HG02981 (cell line): Measurements from ENCODE around the gene SMIM9.
A peak's percentile ranks its signal among the peaks of the same experiment; 100 is the strongest.
"Not testable (repeated sequence)": the region's sequence is repeated elsewhere in the genome, so short reads cannot be mapped to it uniquely, and the experiment has no call there.

Source experiments
- ATAC-seq: cut with Tn5 transposase; IDR thresholded peaks from one replicate; pipeline ENCODE4 v1.9.1; 2021; ENCODE audit warnings: mild to moderate bottlenecking, moderate library complexity; ENCODE audit not compliant: unreplicated experiment

SMIM9 gene

GRCh38 chrX:154834562-154834961 lies at the start of gene SMIM9:
Gene SMIM9, minus strand, starts transcription at chrX:154834662. Its CDS starts 3,806 bp downstream, at chrX:154830856.
- no peak for ATAC-seq

GRCh38 chrX:154884069-154884468 lies 49.6 kb upstream of the SMIM9 start:
- not testable (repeated sequence) for ATAC-seq

GRCh38 chrX:154873329-154873728 lies 38.9 kb upstream of the SMIM9 start:
- no peak for ATAC-seq

- ATAC-seq, result not testable (repeated sequence)
These were observed 34.1 kb upstream of the SMIM9 start for GRCh38 chrX:154868522-154868921.

- no peak for ATAC-seq
These were observed 20.8 kb upstream of the SMIM9 start for GRCh38 chrX:154855256-154855655.

GRCh38 chrX:154850957-154851611 lies 16.6 kb upstream of the SMIM9 start:
- ATAC-seq, result no peak

- ATAC-seq, result no peak
These were observed 6.4 kb upstream of the SMIM9 start for GRCh38 chrX:154840856-154841255.

- ATAC-seq, result no peak
These were observed 1.7 kb upstream of the SMIM9 start for GRCh38 chrX:154836163-154836562.

- no peak for ATAC-seq
These were observed 652 bp downstream of the SMIM9 start for GRCh38 chrX:154833746-154834274.

GRCh38 chrX:154829926-154830442 lies 4.5 kb downstream of the SMIM9 start:
- no peak for ATAC-seq

GRCh38 chrX:154829134-154829533 lies 5.3 kb downstream of the SMIM9 start:
- no peak for ATAC-seq

- no peak for ATAC-seq
These were observed 6.5 kb downstream of the SMIM9 start for GRCh38 chrX:154828016-154828408.

- ATAC-seq, result peak; percentile 94
These were observed 7.1 kb downstream of the SMIM9 start for GRCh38 chrX:154827194-154828015.

- not testable (repeated sequence) for ATAC-seq
These were observed 8.9 kb downstream of the SMIM9 start for GRCh38 chrX:154825586-154825985.

GRCh38 chrX:154824638-154825037 lies 9.8 kb downstream of the SMIM9 start:
- no peak for ATAC-seq

GRCh38 chrX:154822029-154822428 lies 12.4 kb downstream of the SMIM9 start:
- no peak for ATAC-seq

- no peak for ATAC-seq
These were observed 12.9 kb downstream of the SMIM9 start for GRCh38 chrX:154821523-154821922.

GRCh38 chrX:154819771-154820341 lies 14.6 kb downstream of the SMIM9 start:
- ATAC-seq, result no peak

- no peak for ATAC-seq
These were observed 15.3 kb downstream of the SMIM9 start for GRCh38 chrX:154818916-154819770.

- not testable (repeated sequence) for ATAC-seq
These were observed 17.3 kb downstream of the SMIM9 start for GRCh38 chrX:154817048-154817618.
